HG03520 (cell line): Measurements from ENCODE around the gene DLGAP4.
"Not testable (repeated sequence)": the region's sequence is repeated elsewhere in the genome, so short reads cannot be mapped to it uniquely, and the experiment has no call there.

ENCODE experiments used
- ATAC-seq: cut with Tn5 transposase; IDR thresholded peaks from one replicate; pipeline ENCODE4 v1.9.1; 2021; ENCODE audit warnings: mild to moderate bottlenecking, moderate library complexity; ENCODE audit not compliant: unreplicated experiment

Gene DLGAP4

GRCh38 chr20:36466089-36466488, 159.9 kb downstream of the DLGAP4 start:
- ATAC-seq, result no peak

GRCh38 chr20:36467076-36467999, 161.2 kb downstream of the DLGAP4 start:
- no peak for ATAC-seq

GRCh38 chr20:36468149-36469000, 162.2 kb downstream of the DLGAP4 start:
- no peak for ATAC-seq

GRCh38 chr20:36469973-36470372, 163.8 kb downstream of the DLGAP4 start:
- no peak for ATAC-seq

- ATAC-seq, result no peak
Observed at GRCh38 chr20:36471885-36472636, 165.9 kb downstream of the DLGAP4 start.

- ATAC-seq, result no peak
Observed at GRCh38 chr20:36472637-36473090, 166.5 kb downstream of the DLGAP4 start.

- no peak for ATAC-seq
Observed at GRCh38 chr20:36473164-36473563, 167.0 kb downstream of the DLGAP4 start.

- ATAC-seq, result no peak
Observed at GRCh38 chr20:36474563-36474962, 168.4 kb downstream of the DLGAP4 start.

- not testable (repeated sequence) for ATAC-seq
Observed at GRCh38 chr20:36475054-36475453, 168.9 kb downstream of the DLGAP4 start.

GRCh38 chr20:36477475-36477874, 171.3 kb downstream of the DLGAP4 start:
- ATAC-seq, result no peak

GRCh38 chr20:36478137-36478905, 172.2 kb downstream of the DLGAP4 start:
- no peak for ATAC-seq

- ATAC-seq, result no peak
Observed at GRCh38 chr20:36479938-36480337, 173.8 kb downstream of the DLGAP4 start.

GRCh38 chr20:36480456-36481048, 174.4 kb downstream of the DLGAP4 start:
- no peak for ATAC-seq

- ATAC-seq, result no peak
Observed at GRCh38 chr20:36481380-36482043, 175.4 kb downstream of the DLGAP4 start.

- ATAC-seq, result no peak
Observed at GRCh38 chr20:36482044-36482473, 175.9 kb downstream of the DLGAP4 start.

GRCh38 chr20:36483209-36483918, 177.2 kb downstream of the DLGAP4 start:
- no peak for ATAC-seq

- no peak for ATAC-seq
Observed at GRCh38 chr20:36483919-36484808, 178.0 kb downstream of the DLGAP4 start.

GRCh38 chr20:36485286-36485685, 179.1 kb downstream of the DLGAP4 start:
- no peak for ATAC-seq
